ENCODE measurements around the gene PDE4B. TPM values are rescaled to one million over a fixed set of nuclear protein-coding genes. Genes with fewer than 3 reads are reported as not detected.
A peak's percentile ranks its signal among the peaks of the same experiment; 100 is the strongest.

The PDE4B gene
- total RNA-seq, 1 donor from 2014 or later, result 9.5 TPM

- DNase-seq (ENCODE audit: low spot score), result no peak
Observed at GRCh38 chr1:66262208-66262963, 469.7 kb downstream of the PDE4B start.

DNA sequence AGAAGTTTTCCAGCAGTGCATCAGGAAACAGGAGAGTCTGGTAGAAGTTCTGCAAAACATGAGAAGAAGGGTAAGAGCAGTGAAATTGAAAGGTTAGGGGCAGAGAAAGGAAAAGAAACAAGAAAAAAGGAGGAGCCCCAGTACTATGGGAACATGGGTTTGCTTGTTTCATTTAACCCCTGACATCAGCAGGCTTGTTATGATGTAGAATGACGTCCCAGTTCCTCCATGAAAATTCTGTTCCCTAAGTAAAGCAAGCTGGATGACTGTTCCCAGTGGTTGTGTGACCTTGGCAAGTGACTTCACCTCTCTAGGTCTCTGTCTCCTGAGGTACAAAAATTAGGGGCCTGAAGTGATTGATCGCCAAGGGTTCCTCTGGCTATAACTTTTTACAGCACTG, 472.6 kb downstream of the PDE4B start:
- no peak for DNase-seq (ENCODE audit: low spot score)

DNA sequence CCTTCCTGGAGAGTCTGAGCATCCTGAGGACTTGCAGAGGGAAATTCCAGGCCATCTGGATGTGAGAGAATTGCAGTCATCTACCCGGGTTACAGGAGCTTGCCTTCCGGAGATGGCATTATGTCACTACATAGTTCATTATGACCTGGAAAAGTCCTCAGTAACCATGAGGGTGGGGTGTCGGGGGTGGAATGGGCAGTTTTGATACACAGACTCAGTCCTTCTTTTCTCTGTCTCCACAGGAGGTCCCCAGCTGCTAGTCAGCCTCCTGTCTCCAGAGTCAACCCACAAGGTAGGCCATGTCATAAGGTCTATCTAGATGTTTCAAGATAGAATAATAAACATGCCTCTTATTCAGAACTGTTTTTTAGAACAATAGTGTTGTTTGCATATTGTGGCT, 473.1 kb downstream of the PDE4B start:
- no peak for DNase-seq (ENCODE audit: low spot score)

GRCh38 chr1:66266350-66266749, 473.7 kb downstream of the PDE4B start:
- DNase-seq (ENCODE audit: low spot score), result no peak

DNA sequence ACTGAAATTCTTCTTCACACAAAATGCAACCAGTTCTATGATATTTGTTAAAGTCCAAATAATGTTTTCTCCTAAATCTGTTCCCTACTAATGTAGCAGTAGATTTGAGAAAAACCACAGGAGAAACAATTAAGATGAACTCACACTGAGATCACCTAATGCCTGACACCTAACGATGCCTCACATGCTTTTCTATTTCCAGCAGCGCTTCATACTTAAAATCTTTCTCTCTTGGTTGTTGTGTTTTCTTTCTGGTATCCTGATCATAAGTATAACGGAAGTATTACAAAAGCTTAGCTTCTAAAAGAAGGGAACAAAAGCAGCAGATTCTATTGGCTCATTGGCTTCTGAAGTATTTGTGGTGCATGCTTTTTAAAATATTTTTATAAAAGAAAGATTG, 474.1 kb downstream of the PDE4B start:
- DNase-seq (ENCODE audit: low spot score), result no peak

DNA sequence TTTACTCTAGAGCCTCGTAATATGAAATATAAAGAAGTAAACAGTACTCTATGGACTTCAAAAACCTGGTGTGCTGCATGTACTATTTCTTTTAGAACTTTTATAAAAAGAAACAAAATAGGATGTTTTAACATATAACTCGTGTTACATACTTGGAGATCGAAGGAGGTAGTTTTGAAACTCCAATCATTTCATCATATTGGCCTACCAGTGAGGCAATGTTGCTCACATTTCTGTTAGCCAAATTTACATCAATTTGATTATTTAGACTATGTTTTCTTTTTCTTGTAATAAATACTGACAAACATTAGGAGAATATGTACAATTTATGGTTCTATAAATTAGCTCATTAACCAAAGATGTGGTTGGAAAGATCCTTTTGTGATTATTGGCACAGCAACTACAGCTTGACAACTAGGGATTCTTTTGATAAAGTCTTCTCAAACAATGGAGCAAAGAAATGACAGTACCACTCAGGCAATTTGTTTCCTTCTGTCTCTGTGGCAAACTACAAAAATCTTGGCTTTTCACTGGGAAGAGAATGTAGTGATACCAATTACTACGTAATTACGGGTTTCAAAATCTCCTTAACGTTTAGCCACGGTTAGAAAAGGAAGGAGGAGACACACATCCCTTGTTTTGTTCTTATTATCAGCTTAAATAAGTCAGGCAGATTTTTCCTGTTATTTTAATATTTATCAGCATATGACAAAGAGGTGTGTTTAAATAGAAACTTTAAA, 474.7 kb downstream of the PDE4B start:
- DNase-seq (ENCODE audit: low spot score), result no peak

- no peak for DNase-seq (ENCODE audit: low spot score)
Observed at GRCh38 chr1:66269222-66269621, 476.5 kb downstream of the PDE4B start.

DNA sequence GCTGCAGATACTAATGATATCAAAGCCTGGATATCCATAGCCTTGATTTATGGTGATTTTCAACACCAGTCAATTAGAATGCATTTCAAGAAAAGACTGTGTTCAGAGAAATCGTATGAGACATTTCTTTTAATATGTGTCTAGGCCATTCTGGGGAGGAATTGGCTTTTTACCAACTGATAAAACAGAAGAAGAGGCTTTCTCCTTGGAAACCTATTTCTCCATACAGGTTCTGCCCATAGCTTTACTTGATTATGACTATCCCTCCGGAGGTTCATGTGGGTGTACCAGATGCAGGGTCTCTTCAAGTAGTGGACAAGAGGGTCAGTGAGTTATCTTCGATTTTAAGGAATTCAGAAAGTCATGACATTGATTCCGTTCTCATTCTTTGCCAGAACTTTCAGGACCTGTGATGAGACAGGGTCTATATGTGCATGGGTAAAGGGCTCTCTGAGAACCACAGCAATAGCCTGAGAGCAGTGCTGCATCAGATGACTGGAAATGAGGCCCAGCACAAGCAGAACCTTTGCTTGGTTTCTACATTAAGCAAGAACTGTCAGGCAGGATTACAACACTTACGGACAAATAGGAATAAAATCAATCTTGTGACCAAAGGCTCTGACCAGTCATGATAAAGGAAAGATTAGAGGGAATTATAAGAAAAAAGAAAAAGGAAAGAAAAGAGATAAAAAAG, 477.6 kb downstream of the PDE4B start:
- DNase-seq (ENCODE audit: low spot score), result no peak

- peak; percentile 83 for DNase-seq (ENCODE audit: low spot score)
Observed at GRCh38 chr1:66271216-66271903, 478.7 kb downstream of the PDE4B start.

GRCh38 chr1:66271904-66272254, 479.2 kb downstream of the PDE4B start:
- peak; percentile 55 for DNase-seq (ENCODE audit: low spot score)

DNA sequence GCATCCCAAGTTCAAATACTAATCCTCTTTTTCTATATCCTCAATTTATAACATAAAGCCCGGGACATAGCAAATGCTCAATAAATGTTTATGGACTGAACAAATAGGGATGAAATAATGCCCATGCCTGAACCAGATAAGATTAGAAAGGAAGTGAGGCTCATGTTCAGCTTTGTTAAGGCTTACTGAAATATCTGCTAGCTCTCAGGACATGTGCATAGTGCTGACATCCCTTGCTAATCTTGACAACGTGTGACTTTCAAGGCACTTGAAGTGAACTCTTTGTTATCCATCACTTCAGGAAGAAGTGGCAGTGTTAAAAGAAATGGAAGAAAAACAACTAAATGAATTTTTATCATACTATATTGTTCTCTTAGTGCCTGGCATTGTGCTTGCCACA, 481.0 kb downstream of the PDE4B start:
- DNase-seq (ENCODE audit: low spot score), result no peak

- DNase-seq (ENCODE audit: low spot score), result no peak
Observed at GRCh38 chr1:66274634-66275033, 481.9 kb downstream of the PDE4B start.

DNA sequence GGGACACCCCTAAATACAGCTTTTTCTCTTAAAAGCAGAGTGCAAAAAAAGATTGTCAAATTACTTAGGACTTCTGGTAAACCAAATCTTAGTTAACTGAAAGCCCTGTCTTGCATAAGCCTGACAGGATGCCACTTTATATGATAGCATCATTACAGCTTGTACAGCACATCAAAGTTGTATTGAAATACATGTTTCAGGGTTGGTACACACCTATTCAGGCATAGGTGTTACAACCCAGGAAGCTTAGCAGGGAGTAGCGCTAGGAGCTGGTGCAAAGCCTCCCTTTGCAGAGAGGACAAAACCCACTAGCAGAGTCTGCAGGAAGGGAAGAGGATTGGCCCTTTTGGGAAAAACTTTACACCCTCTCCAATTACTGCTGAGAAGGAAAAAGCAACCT, 482.4 kb downstream of the PDE4B start:
- DNase-seq (ENCODE audit: low spot score), result no peak

GRCh38 chr1:66275601-66276023, 482.9 kb downstream of the PDE4B start:
- no peak for DNase-seq (ENCODE audit: low spot score)

- DNase-seq (ENCODE audit: low spot score), result no peak
Observed at GRCh38 chr1:66276218-66276617, 483.5 kb downstream of the PDE4B start.

DNA sequence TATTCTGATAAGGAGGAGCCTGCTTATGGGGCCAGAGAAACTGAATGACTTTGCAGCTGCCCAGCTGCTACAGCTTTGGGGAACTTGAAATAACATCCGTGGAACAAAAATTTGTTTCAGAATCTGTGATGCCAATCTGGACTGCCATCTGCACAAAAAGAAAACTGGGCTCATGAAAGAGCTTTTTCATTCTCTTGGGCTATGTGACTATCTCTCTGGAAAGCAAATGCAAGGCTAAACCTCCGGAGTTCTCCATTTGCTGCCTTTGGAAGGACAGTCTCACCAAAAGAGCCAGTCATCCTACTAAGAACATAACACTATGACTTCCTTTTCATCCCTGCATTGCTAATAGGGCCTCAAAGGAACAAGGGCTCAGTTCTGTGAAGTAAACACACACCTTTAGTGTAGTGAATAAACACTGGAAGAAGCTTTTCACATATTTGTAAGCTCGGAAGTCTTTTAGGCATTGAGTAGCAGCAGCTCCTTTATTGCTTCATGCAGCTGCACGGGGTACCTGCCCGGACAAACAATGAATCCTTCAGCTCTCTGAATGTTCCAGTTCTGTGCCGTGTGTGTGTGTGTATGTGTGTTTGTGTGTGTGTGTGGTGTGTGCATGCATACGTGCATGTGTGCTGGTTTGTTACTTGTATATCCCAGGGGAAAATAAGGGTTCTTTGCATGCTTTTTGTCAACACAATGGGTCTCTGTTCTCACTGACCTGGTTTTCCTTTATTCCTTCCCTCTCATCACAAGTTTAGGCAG, 485.7 kb downstream of the PDE4B start:
- no peak for DNase-seq (ENCODE audit: low spot score)

GRCh38 chr1:66281808-66282207, 489.1 kb downstream of the PDE4B start:
- no peak for DNase-seq (ENCODE audit: low spot score)

DNA sequence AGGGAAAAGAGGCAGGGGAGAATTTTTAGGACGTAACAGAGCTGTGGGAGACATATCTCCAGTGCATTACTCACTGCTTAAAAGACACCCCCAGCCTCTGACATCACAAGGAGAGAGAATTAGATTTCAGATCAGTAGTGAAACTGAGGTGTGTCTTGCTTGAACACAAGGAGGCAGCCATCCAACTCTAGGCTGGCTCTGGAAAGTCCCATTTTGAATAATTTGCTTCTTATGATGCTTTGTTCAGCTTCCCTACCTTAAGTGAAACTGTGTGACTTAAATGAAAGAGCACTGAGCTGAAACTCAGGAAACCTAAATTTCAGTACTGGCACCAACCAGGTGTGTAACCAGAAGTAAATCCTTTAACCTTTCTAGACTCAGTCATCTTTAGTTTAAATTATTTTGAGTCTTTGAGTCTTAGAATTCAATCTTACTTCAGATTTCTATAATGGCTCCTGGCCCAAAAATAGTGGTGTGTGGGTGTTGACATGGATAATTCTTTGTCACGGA, 489.7 kb downstream of the PDE4B start:
- no peak for DNase-seq (ENCODE audit: low spot score)

GRCh38 chr1:66282891-66283621, 490.4 kb downstream of the PDE4B start:
- DNase-seq (ENCODE audit: low spot score), result no peak

GRCh38 chr1:66283622-66284041, 490.9 kb downstream of the PDE4B start:
- no peak for DNase-seq (ENCODE audit: low spot score)

- no peak for DNase-seq (ENCODE audit: low spot score)
Observed at GRCh38 chr1:66284746-66285145, 492.1 kb downstream of the PDE4B start.

All from ureter (tissue), 1 donor.